ENCODE data around the gene CERS6.

GRCh38 chr2:168698969-168699368 is 242.9 kb downstream of the CERS6 start:
- TF ChIP-seq CTCF (IDR thresholded peaks at IDR 0.05 in 8 of 11, conservative IDR thresholded peaks at IDR 0.05 in 3 of 11) (no peak), POLR2A (IDR thresholded peaks at IDR 0.05) (no peak)

Measured in spleen (tissue), 7 donors.